ENCODE results near the gene HAUS5. TPM values are rescaled to one million over a fixed set of nuclear protein-coding genes. Genes with fewer than 3 reads are reported as not detected.
"Not testable (repeated sequence)": the region's sequence is repeated elsewhere in the genome, so short reads cannot be mapped to it uniquely, and the experiment has no call there.

HAUS5 gene
- polyA plus RNA-seq, 1 donor, result 13.7 TPM

GRCh38 chr19:35644206-35644986 lies 31.9 kb downstream of the HAUS5 start:
- peak; percentile 92 for DNase-seq

GRCh38 chr19:35644987-35645679 lies 32.6 kb downstream of the HAUS5 start:
- peak; percentile 53 for DNase-seq

GRCh38 chr19:35645680-35646511 lies 33.4 kb downstream of the HAUS5 start:
- no peak for DNase-seq

- DNase-seq, result peak; percentile 95
Observed at GRCh38 chr19:35648017-35648961, 35.8 kb downstream of the HAUS5 start, which contains the start of gene COX6B1. COX6B1 (plus strand) TSS chr19:35648323; CDS start chr19:35651244, 2,921 bp downstream.

- no peak for DNase-seq
Observed at GRCh38 chr19:35650581-35650980, 38.0 kb downstream of the HAUS5 start.

- not testable (repeated sequence) for DNase-seq
Observed at GRCh38 chr19:35654828-35655227, 42.3 kb downstream of the HAUS5 start.

- DNase-seq, result no peak
Observed at GRCh38 chr19:35655600-35655999, 43.1 kb downstream of the HAUS5 start.

- no peak for DNase-seq
Observed at GRCh38 chr19:35656700-35657099, 44.2 kb downstream of the HAUS5 start.

GRCh38 chr19:35657904-35658700 lies 45.6 kb downstream of the HAUS5 start:
- DNase-seq, result no peak

GRCh38 chr19:35661995-35662340 lies 49.4 kb downstream of the HAUS5 start:
- DNase-seq, result no peak

GRCh38 chr19:35663981-35664380 lies 51.4 kb downstream of the HAUS5 start:
- no peak for DNase-seq

GRCh38 chr19:35665157-35665556 lies 52.6 kb downstream of the HAUS5 start:
- no peak for DNase-seq

GRCh38 chr19:35665604-35666003 lies 53.1 kb downstream of the HAUS5 start:
- DNase-seq, result no peak

GRCh38 chr19:35666251-35666913 lies 53.8 kb downstream of the HAUS5 start, which contains the start of gene UPK1A:
UPK1A (plus strand) TSS chr19:35666517; CDS start chr19:35666813, 296 bp downstream.
- DNase-seq, result no peak

GRCh38 chr19:35669566-35669965 lies 57.0 kb downstream of the HAUS5 start:
- no peak for DNase-seq

- DNase-seq, result no peak
Observed at GRCh38 chr19:35669974-35670373, 57.4 kb downstream of the HAUS5 start.

- DNase-seq, result no peak
Observed at GRCh38 chr19:35670686-35671085, 58.2 kb downstream of the HAUS5 start.

- DNase-seq, result no peak
Observed at GRCh38 chr19:35671818-35672217, 59.3 kb downstream of the HAUS5 start.

GRCh38 chr19:35673121-35673804 lies 60.7 kb downstream of the HAUS5 start:
- no peak for DNase-seq

Data from hindlimb muscle (tissue), 1 donor.